ENCODE data around the gene VPS37D. TPM values are rescaled to one million over a fixed set of nuclear protein-coding genes. Genes with fewer than 3 reads are reported as not detected.

Gene VPS37D
- polyA plus RNA-seq, 1 donor from 2014 or later: 52.7 TPM

- no peaks in the 10 kb centered on the region for H3K9me3 ChIP-seq (ENCODE audit: low read length)
- no peaks in the 10 kb centered on the region for H4K20me1 ChIP-seq (ENCODE audit: insufficient read depth)
- H3K27me3 ChIP-seq (ENCODE audit: insufficient read depth, low read depth, low read length): no peaks in the 10 kb centered on the region
- H3K4me2 ChIP-seq (ENCODE audit: low read length): no peak overlapping the region
- no peaks in the 10 kb centered on the region for H3F3A ChIP-seq (ENCODE audit: insufficient read depth, low read length, poor library complexity, severe bottlenecking)
- no peak overlapping the region for H2AFZ ChIP-seq (ENCODE audit: low read depth, low read length)
- no peak overlapping the region for H3K4me3 ChIP-seq (ENCODE audit: low read length)
- no peak overlapping the region for H3K27ac ChIP-seq (ENCODE audit: low read length)
- no peak for TF ChIP-seq EP300 (conservative IDR thresholded peaks at IDR 0.05; ENCODE audit: poor library complexity, severe bottlenecking)
- no peak for TF ChIP-seq TAF1 (IDR thresholded peaks at IDR 0.05; ENCODE audit: low read depth)
- H3K9ac ChIP-seq (ENCODE audit: low read length): no peak overlapping the region
- no peaks in the 10 kb centered on the region for H3K79me2 ChIP-seq (replicated peaks; ENCODE audit: insufficient read depth, low read length)
- no peaks in the 10 kb centered on the region for H3K36me3 ChIP-seq (ENCODE audit: insufficient read depth, low read length)
- no peaks in the 10 kb centered on the region for H3K9me2 ChIP-seq (ENCODE audit: insufficient read depth, low read length)
Observed at GRCh38 chr7:73702665-73703064, 35.0 kb downstream of the VPS37D start.

DNA sequence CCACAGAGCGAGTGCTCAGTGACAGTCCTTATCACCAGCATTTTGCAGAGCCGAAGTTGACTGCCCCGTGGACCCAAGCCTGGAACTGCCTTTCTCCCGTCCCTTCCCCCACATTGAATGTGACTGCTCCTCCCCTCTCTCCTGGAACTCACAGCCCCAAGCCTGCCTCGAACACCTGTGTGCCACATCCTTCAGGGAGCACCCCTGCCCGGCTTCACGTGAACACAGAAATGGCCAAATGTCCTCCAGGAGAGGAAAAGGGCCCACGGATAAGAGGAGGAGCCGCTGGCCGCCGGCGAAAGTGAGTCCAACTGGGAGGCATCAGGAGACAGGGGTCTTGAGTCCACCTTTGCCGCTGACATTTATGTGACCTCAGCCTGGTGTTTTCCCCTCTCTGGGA is 35.6 kb downstream of the VPS37D start:
- H3K4me3 ChIP-seq (ENCODE audit: low read length): no peak overlapping the region
- H3K79me2 ChIP-seq (replicated peaks; ENCODE audit: insufficient read depth, low read length): no peaks in the 10 kb centered on the region
- no peaks in the 10 kb centered on the region for H4K20me1 ChIP-seq (ENCODE audit: insufficient read depth)
- no peaks in the 10 kb centered on the region for H3K36me3 ChIP-seq (ENCODE audit: insufficient read depth, low read length)
- no peaks in the 10 kb centered on the region for H3K9me3 ChIP-seq (ENCODE audit: low read length)
- H3F3A ChIP-seq (ENCODE audit: insufficient read depth, low read length, poor library complexity, severe bottlenecking): no peaks in the 10 kb centered on the region
- H2AFZ ChIP-seq (ENCODE audit: low read depth, low read length): no peak overlapping the region
- TF ChIP-seq SMC3 (conservative IDR thresholded peaks at IDR 0.05; ENCODE audit: poor library complexity) (no peak), TAF1 (IDR thresholded peaks at IDR 0.05; ENCODE audit: low read depth) (no peak), EZH2 (IDR thresholded peaks at IDR 0.05; ENCODE audit: borderline replicate concordance, insufficient read depth, low read length, poor library complexity, severe bottlenecking) (no peak), EP300 (conservative IDR thresholded peaks at IDR 0.05; ENCODE audit: poor library complexity, severe bottlenecking) (no peak), POLR2AphosphoS5 (IDR thresholded peaks at IDR 0.05) (no peak), CTCF (IDR thresholded peaks at IDR 0.05; ENCODE audit: poor library complexity, severe bottlenecking) (no peak), MXI1 (conservative IDR thresholded peaks at IDR 0.05; ENCODE audit: poor library complexity, severe bottlenecking) (no peak), RAD21 (conservative IDR thresholded peaks at IDR 0.05) (no peak)
- TF ChIP-seq, protein P1, sequence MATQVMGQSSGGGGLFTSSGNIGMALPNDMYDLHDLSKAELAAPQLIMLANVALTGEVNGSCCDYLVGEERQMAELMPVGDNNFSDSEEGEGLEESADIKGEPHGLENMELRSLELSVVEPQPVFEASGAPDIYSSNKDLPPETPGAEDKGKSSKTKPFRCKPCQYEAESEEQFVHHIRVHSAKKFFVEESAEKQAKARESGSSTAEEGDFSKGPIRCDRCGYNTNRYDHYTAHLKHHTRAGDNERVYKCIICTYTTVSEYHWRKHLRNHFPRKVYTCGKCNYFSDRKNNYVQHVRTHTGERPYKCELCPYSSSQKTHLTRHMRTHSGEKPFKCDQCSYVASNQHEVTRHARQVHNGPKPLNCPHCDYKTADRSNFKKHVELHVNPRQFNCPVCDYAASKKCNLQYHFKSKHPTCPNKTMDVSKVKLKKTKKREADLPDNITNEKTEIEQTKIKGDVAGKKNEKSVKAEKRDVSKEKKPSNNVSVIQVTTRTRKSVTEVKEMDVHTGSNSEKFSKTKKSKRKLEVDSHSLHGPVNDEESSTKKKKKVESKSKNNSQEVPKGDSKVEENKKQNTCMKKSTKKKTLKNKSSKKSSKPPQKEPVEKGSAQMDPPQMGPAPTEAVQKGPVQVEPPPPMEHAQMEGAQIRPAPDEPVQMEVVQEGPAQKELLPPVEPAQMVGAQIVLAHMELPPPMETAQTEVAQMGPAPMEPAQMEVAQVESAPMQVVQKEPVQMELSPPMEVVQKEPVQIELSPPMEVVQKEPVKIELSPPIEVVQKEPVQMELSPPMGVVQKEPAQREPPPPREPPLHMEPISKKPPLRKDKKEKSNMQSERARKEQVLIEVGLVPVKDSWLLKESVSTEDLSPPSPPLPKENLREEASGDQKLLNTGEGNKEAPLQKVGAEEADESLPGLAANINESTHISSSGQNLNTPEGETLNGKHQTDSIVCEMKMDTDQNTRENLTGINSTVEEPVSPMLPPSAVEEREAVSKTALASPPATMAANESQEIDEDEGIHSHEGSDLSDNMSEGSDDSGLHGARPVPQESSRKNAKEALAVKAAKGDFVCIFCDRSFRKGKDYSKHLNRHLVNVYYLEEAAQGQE (IDR thresholded peaks at IDR 0.05; ENCODE audit: borderline replicate concordance): no peak
- no peak overlapping the region for H3K27ac ChIP-seq (ENCODE audit: low read length)
- H3K4me2 ChIP-seq (ENCODE audit: low read length): no peak overlapping the region
- no peaks in the 10 kb centered on the region for H3K27me3 ChIP-seq (ENCODE audit: insufficient read depth, low read depth, low read length)
- no peak overlapping the region for H3K9ac ChIP-seq (ENCODE audit: low read length)
- H3K9me2 ChIP-seq (ENCODE audit: insufficient read depth, low read length): no peaks in the 10 kb centered on the region
